Neural progenitor cell (in vitro differentiated cells): Measurements from ENCODE around the gene GEMIN5. TPM values are rescaled to one million over a fixed set of nuclear protein-coding genes. Genes with fewer than 3 reads are reported as not detected.

Experiments used
- DNase-seq: peaks from one replicate; pipeline ENCODE4 v3.0.0-alpha.2; 2016; ENCODE audit warnings: low spot score
- H2AFZ ChIP-seq: fragments of 200-600 bp; sonication (generic); replicated peaks from 2 replicates; pipeline ENCODE4 v1.6.1; 2016; ENCODE audit warnings: antibody characterized with exemption
- H3F3A ChIP-seq: fragments of 200-600 bp; sonication (generic); 2 replicates; pipeline ENCODE4 v1.6.1; 2016; ENCODE audit warnings: antibody characterized with exemption, low read depth
- H3K27ac ChIP-seq: fragments of 200-600 bp; sonication (generic); 2 replicates; pipeline ENCODE4 v1.5.1; 2016; ENCODE audit warnings: mild to moderate bottlenecking
- H3K27me3 ChIP-seq: fragments of 200-600 bp; sonication (generic); 2 replicates; pipeline ENCODE4 v1.6.1; 2016; ENCODE audit warnings: mild to moderate bottlenecking, moderate library complexity
- H3K36me3 ChIP-seq: fragments of 200-600 bp; sonication (generic); 2 replicates; pipeline ENCODE4 v1.5.1; 2016
- H3K4me1 ChIP-seq: fragments of 200-600 bp; sonication (generic); 2 replicates; pipeline ENCODE4 v1.6.1; 2016; ENCODE audit warnings: mixed run types
- H3K4me2 ChIP-seq: fragments of 200-600 bp; sonication (generic); 2 replicates; pipeline ENCODE4 v1.6.1; 2016
- H3K4me3 ChIP-seq: fragments of 200-600 bp; sonication (generic); 2 replicates; pipeline ENCODE4 v1.5.1; 2016
- H3K79me2 ChIP-seq: fragments of 200-600 bp; sonication (generic); 2 replicates; pipeline ENCODE4 v1.6.1; 2016; ENCODE audit warnings: low read depth
- H3K9ac ChIP-seq: fragments of 200-600 bp; sonication (generic); 2 replicates; pipeline ENCODE4 v1.6.1; 2016
- H3K9me3 ChIP-seq: fragments of 200-600 bp; sonication (generic); 2 replicates; pipeline ENCODE4 v1.5.1; 2016; ENCODE audit warnings: low read depth
- H4K20me1 ChIP-seq: fragments of 200-600 bp; sonication (generic); 2 replicates; pipeline ENCODE4 v1.6.1; 2016; ENCODE audit warnings: low read depth
- H3K27ac Mint-ChIP-seq: 3 replicates; pipeline ENCODE4 v1.8.0; 2021; ENCODE audit warnings: mixed read lengths
- H3K27me3 Mint-ChIP-seq: 2 replicates; pipeline ENCODE4 v1.8.0; 2022; ENCODE audit warnings: low read depth, mild to moderate bottlenecking, inconsistent platforms, moderate library complexity, mixed read lengths; ENCODE audit not compliant: insufficient read depth
- H3K36me3 Mint-ChIP-seq: 3 replicates; pipeline ENCODE4 v1.8.0; 2021; ENCODE audit warnings: mixed read lengths
- H3K4me1 Mint-ChIP-seq: 3 replicates; pipeline ENCODE4 v1.8.0; 2021; ENCODE audit warnings: mixed read lengths
- H3K4me3 Mint-ChIP-seq: 3 replicates; pipeline ENCODE4 v1.8.0; 2021; ENCODE audit warnings: mild to moderate bottlenecking, moderate library complexity, mixed read lengths
- H3K9me3 Mint-ChIP-seq: 3 replicates; pipeline ENCODE4 v1.8.0; 2020; ENCODE audit warnings: mixed read lengths
- EZH2 ChIP-seq: fragments of 200-600 bp; sonication (generic); IDR thresholded peaks from 2 replicates; pipeline ENCODE4 v1.6.1; 2017; ENCODE audit warnings: antibody characterized with exemption, mild to moderate bottlenecking, moderate library complexity
- EZH2phosphoT487 ChIP-seq: fragments of 200-600 bp; sonication (generic); IDR thresholded peaks from 2 replicates; pipeline ENCODE4 v1.6.1; 2017; ENCODE audit warnings: antibody characterized with exemption
- total RNA-seq: library from RNA; depleted of rRNA; stranded (reverse); fragments of >200 nt; gene quantifications from 2 replicates; pipeline ENCODE4 v1.2.3, GENCODE V29; 2015; ENCODE audit warnings: low replicate concordance
- TF ChIP-seq, protein P1 (sequence below): fragments of 200-600 bp; sonication (generic); IDR thresholded peaks from 2 replicates; pipeline ENCODE4 v1.5.1; 2017; ENCODE audit warnings: antibody characterized with exemption, mild to moderate bottlenecking

The GEMIN5 gene
- total RNA-seq, 1 donor from 2014 or later: 18.5 TPM

GRCh38 chr5:154863291-154864080 is 74.5 kb downstream of the GEMIN5 start:
- no peak overlapping the region for H3K4me3 Mint-ChIP-seq

GRCh38 chr5:154862766-154863165 is 75.2 kb downstream of the GEMIN5 start:
- Histone ChIP-seq H3K4me2 (no peak overlapping the region), H3K9me3 (no peaks in the 10 kb centered on the region), H2AFZ (no peak overlapping the region), H3K4me3 (no peak overlapping the region), H3K36me3 (peaks cover 7% of the 10 kb centered on the region), H3K27me3 (no peaks in the 10 kb centered on the region), H4K20me1 (peaks cover 24% of the 10 kb centered on the region), H3F3A (peaks cover 9% of the 10 kb centered on the region), H3K9ac (no peak overlapping the region), H3K79me2 (peaks cover 90% of the 10 kb centered on the region), H3K27ac (no peak overlapping the region), H3K4me1 (peaks cover 5% of the 10 kb centered on the region)
- Mint-ChIP-seq H3K27me3 (peaks cover 2% of the 10 kb centered on the region), H3K4me1 (peaks cover 20% of the 10 kb centered on the region), H3K36me3 (peaks cover 32% of the 10 kb centered on the region), H3K9me3 (no peaks in the 10 kb centered on the region), H3K4me3 (no peak overlapping the region), H3K27ac (no peak overlapping the region)
- TF ChIP-seq EZH2 (no peak), EZH2phosphoT487 (no peak)
- TF ChIP-seq, protein P1, sequence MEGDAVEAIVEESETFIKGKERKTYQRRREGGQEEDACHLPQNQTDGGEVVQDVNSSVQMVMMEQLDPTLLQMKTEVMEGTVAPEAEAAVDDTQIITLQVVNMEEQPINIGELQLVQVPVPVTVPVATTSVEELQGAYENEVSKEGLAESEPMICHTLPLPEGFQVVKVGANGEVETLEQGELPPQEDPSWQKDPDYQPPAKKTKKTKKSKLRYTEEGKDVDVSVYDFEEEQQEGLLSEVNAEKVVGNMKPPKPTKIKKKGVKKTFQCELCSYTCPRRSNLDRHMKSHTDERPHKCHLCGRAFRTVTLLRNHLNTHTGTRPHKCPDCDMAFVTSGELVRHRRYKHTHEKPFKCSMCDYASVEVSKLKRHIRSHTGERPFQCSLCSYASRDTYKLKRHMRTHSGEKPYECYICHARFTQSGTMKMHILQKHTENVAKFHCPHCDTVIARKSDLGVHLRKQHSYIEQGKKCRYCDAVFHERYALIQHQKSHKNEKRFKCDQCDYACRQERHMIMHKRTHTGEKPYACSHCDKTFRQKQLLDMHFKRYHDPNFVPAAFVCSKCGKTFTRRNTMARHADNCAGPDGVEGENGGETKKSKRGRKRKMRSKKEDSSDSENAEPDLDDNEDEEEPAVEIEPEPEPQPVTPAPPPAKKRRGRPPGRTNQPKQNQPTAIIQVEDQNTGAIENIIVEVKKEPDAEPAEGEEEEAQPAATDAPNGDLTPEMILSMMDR: no peak
- DNase-seq: no peak

More at GRCh38 chr5:154863291-154864080, 74.5 kb downstream of the GEMIN5 start:
- peaks cover 33% of the 10 kb centered on the region for H3K36me3 Mint-ChIP-seq
- Histone ChIP-seq H3K27me3 (no peaks in the 10 kb centered on the region), H3K4me2 (no peak overlapping the region), H3K9me3 (no peaks in the 10 kb centered on the region), H3K36me3 (peaks cover 7% of the 10 kb centered on the region), H2AFZ (no peak overlapping the region), H3K4me3 (no peak overlapping the region), H3K27ac (no peak overlapping the region), H3F3A (peaks cover 2% of the 10 kb centered on the region), H3K9ac (no peak overlapping the region), H4K20me1 (peaks cover 24% of the 10 kb centered on the region), H3K4me1 (peaks cover 5% of the 10 kb centered on the region), H3K79me2 (peaks cover 91% of the 10 kb centered on the region)
- TF ChIP-seq, protein P1: no peak
- TF ChIP-seq EZH2: no peak
- TF ChIP-seq EZH2phosphoT487: no peak
- H3K27ac Mint-ChIP-seq: no peak overlapping the region
- H3K27me3 Mint-ChIP-seq: no peaks in the 10 kb centered on the region
- no peaks in the 10 kb centered on the region for H3K9me3 Mint-ChIP-seq
- no peak for DNase-seq
- H3K4me1 Mint-ChIP-seq: peaks cover 20% of the 10 kb centered on the region

GRCh38 chr5:154861946-154862345 is 76.1 kb downstream of the GEMIN5 start:
- Histone ChIP-seq H3K9me3 (no peaks in the 10 kb centered on the region), H3K27ac (no peak overlapping the region), H4K20me1 (peaks cover 24% of the 10 kb centered on the region), H3K36me3 (peaks cover 7% of the 10 kb centered on the region), H3K27me3 (no peaks in the 10 kb centered on the region), H3K4me3 (no peak overlapping the region), H3K4me2 (no peak overlapping the region), H3K79me2 (peaks cover 85% of the 10 kb centered on the region), H3K9ac (no peak overlapping the region), H3F3A (peaks cover 17% of the 10 kb centered on the region), H2AFZ (no peak overlapping the region), H3K4me1 (peaks cover 6% of the 10 kb centered on the region)
- peaks cover 3% of the 10 kb centered on the region for H3K27me3 Mint-ChIP-seq
- H3K9me3 Mint-ChIP-seq: no peaks in the 10 kb centered on the region
- H3K4me3 Mint-ChIP-seq: no peak overlapping the region
- no peak overlapping the region for H3K27ac Mint-ChIP-seq
- no peak for DNase-seq
- H3K4me1 Mint-ChIP-seq: peaks cover 22% of the 10 kb centered on the region
- TF ChIP-seq EZH2phosphoT487 (no peak), EZH2 (no peak)
- TF ChIP-seq, protein P1: no peak
- peaks cover 29% of the 10 kb centered on the region for H3K36me3 Mint-ChIP-seq
